Mesenchymal stem cell (in vitro differentiated cells and primary cell): Measurements from ENCODE around the gene TUBGCP3.

Experiments
- DNase-seq: peaks from one replicate; pipeline ENCODE4 v3.0.0-alpha.2; 2013
- H2AFZ ChIP-seq: one replicate; pipeline ENCODE4 v1.6.1; 2013; ENCODE audit warnings: low read depth, mild to moderate bottlenecking, control low read depth, inconsistent platforms, low read length, moderate library complexity
- H2AK5ac ChIP-seq: 2 replicates; pipeline ENCODE4 v1.6.1; 2013; ENCODE audit warnings: low read length, moderate library complexity, mild to moderate bottlenecking, inconsistent platforms; ENCODE audit not compliant: severe bottlenecking
- H2BK120ac ChIP-seq: one replicate; pipeline ENCODE4 v1.6.1; 2013; ENCODE audit warnings: low read depth, mild to moderate bottlenecking, inconsistent platforms, low read length, moderate library complexity
- H2BK12ac ChIP-seq, 2 experiments: one replicate each; pipeline ENCODE4 v1.6.1; 2013; ENCODE audit warnings: inconsistent platforms in 2 of 2, low read length in 2 of 2, mild to moderate bottlenecking in 2 of 2, moderate library complexity in 2 of 2, control low read depth in 1 of 2
- H2BK15ac ChIP-seq: one replicate; pipeline ENCODE4 v1.6.1; 2013; ENCODE audit warnings: mild to moderate bottlenecking, low read depth, inconsistent platforms; ENCODE audit not compliant: poor library complexity, severe bottlenecking
- H2BK5ac ChIP-seq: 2 replicates; pipeline ENCODE4 v1.6.1; 2013; ENCODE audit warnings: low read depth, mild to moderate bottlenecking, low read length, control low read depth, inconsistent platforms; ENCODE audit not compliant: poor library complexity, severe bottlenecking
- H3K14ac ChIP-seq, 2 experiments: one replicate each; pipeline ENCODE4 v1.6.1; 2013; ENCODE audit warnings: inconsistent platforms in 2 of 2, low read length in 2 of 2, control low read depth in 1 of 2, mild to moderate bottlenecking in 1 of 2, moderate library complexity in 1 of 2
- H3K18ac ChIP-seq, 2 experiments: one replicate each; pipeline ENCODE4 v1.6.1; 2013; ENCODE audit warnings: inconsistent platforms in 2 of 2, low read length in 2 of 2, control low read depth in 1 of 2, low read depth in 1 of 2, mild to moderate bottlenecking in 1 of 2
- H3K23ac ChIP-seq, 2 experiments: one replicate each; pipeline ENCODE4 v1.6.1; 2013; ENCODE audit warnings: inconsistent platforms in 2 of 2, low read length in 2 of 2, mild to moderate bottlenecking in 2 of 2, moderate library complexity in 2 of 2, control low read depth in 1 of 2
- H3K27ac ChIP-seq: 2 replicates; pipeline ENCODE4 v1.5.1; 2013; ENCODE audit warnings: mild to moderate bottlenecking, moderate library complexity, low read length, control low read depth, inconsistent platforms; ENCODE audit not compliant: poor library complexity, severe bottlenecking
- H3K27me3 ChIP-seq, 2 experiments: 2 replicates each; pipeline versions ENCODE4 v1.6.1 to v1.7.0; 2013; ENCODE audit warnings: low read length in 2 of 2, mild to moderate bottlenecking in 2 of 2, moderate library complexity in 2 of 2, control low read depth in 1 of 2, inconsistent platforms in 1 of 2; ENCODE audit not compliant: control insufficient read depth in 1 of 2, insufficient read depth in 1 of 2
- H3K36me3 ChIP-seq, 2 experiments: 2 replicates each; pipeline versions ENCODE4 v1.6.1 to v1.7.0; 2013; ENCODE audit warnings: low read length in 2 of 2, control low read depth in 1 of 2, inconsistent platforms in 1 of 2, low read depth in 1 of 2, mild to moderate bottlenecking in 1 of 2; ENCODE audit not compliant: insufficient read depth in 2 of 2, control insufficient read depth in 1 of 2
- H3K4ac ChIP-seq, 2 experiments: one replicate each; pipeline ENCODE4 v1.6.1; 2013; ENCODE audit warnings: inconsistent platforms in 2 of 2, low read length in 2 of 2, mild to moderate bottlenecking in 2 of 2, moderate library complexity in 2 of 2, control low read depth in 1 of 2, low read depth in 1 of 2
- H3K4me1 ChIP-seq: 2 replicates; pipeline ENCODE4 v1.6.1; 2013; ENCODE audit warnings: low read depth, low read length, control low read depth; ENCODE audit not compliant: control insufficient read depth, insufficient read depth
- H3K4me2 ChIP-seq: 2 replicates; pipeline ENCODE4 v1.6.1; 2013; ENCODE audit warnings: low read length, mild to moderate bottlenecking, inconsistent platforms; ENCODE audit not compliant: poor library complexity, severe bottlenecking
- H3K4me3 ChIP-seq, 2 experiments: 2 replicates each; pipeline versions ENCODE4 v1.5.1 to v1.7.0; 2013; ENCODE audit warnings: low read length in 2 of 2, mild to moderate bottlenecking in 2 of 2, control low read depth in 1 of 2, low read depth in 1 of 2; ENCODE audit not compliant: insufficient read depth in 1 of 2
- H3K79me1 ChIP-seq: replicated peaks from 2 replicates; pipeline ENCODE4 v1.6.1; 2013; ENCODE audit warnings: mild to moderate bottlenecking, control low read depth, low read length, inconsistent platforms; ENCODE audit not compliant: poor library complexity, severe bottlenecking
- H3K9ac ChIP-seq: 2 replicates; pipeline ENCODE4 v1.7.0; 2013; ENCODE audit warnings: mild to moderate bottlenecking, low read length, moderate library complexity
- H3K9me3 ChIP-seq: 2 replicates; pipeline ENCODE4 v1.7.0; 2013; ENCODE audit warnings: mild to moderate bottlenecking, low read length; ENCODE audit not compliant: control insufficient read depth
- H4K8ac ChIP-seq: one replicate; pipeline ENCODE4 v1.6.1; 2013; ENCODE audit warnings: inconsistent platforms, mild to moderate bottlenecking, low read length, moderate library complexity
- H4K91ac ChIP-seq: one replicate; pipeline ENCODE4 v1.6.1; 2013; ENCODE audit warnings: mild to moderate bottlenecking, low read length, inconsistent platforms
- WGBS: methylation state at CpG from one replicate; pipeline ENCODE4 v1.1.7; 2013; ENCODE audit warnings: mixed read lengths; 5-methylcytosine and 5-hydroxymethylcytosine counted together

Gene TUBGCP3

GRCh38 chr13:112616586-112617362, 28.8 kb upstream of the TUBGCP3 start:
- Histone ChIP-seq H3K79me1 (no peaks in the 10 kb centered on the region), H3K36me3 (no peaks in the 10 kb centered on the region), H3K14ac (no peak overlapping the region), H4K91ac (no peak overlapping the region), H3K4ac (no peak overlapping the region), H3K4me2 (no peak overlapping the region), H2BK5ac (no peak overlapping the region), H2BK15ac (no peak overlapping the region), H3K4me1 (no peaks in the 10 kb centered on the region), H3K18ac (no peak overlapping the region), H3K27ac (no peak overlapping the region), H3K4me3 (no peak overlapping the region), H2AK5ac (no peak overlapping the region), H4K8ac (no peak overlapping the region), H3K23ac (peak overlapping the region in 1 of 2 experiments; percentile 86), H3K9ac (no peak overlapping the region), H2BK120ac (no peak overlapping the region), H2BK12ac (no peak overlapping the region), H2AFZ (no peak overlapping the region), H3K27me3 (peaks cover 34 to 54% of the 10 kb centered on the region in 2 experiments), H3K9me3 (no peaks in the 10 kb centered on the region)
- 59% methylated on average over 13 of the region's 13 CpGs for WGBS
- DNase-seq = peak; percentile 60

GRCh38 chr13:112615391-112615790, 27.4 kb upstream of the TUBGCP3 start:
- H4K8ac ChIP-seq = no peak overlapping the region
- no peak overlapping the region for H3K4ac ChIP-seq
- H3K27ac ChIP-seq = no peak overlapping the region
- H2BK12ac ChIP-seq = no peak overlapping the region
- H3K9ac ChIP-seq = no peak overlapping the region
- no peak overlapping the region for H3K4me3 ChIP-seq
- no peak overlapping the region for H3K4me2 ChIP-seq
- no peak overlapping the region for H4K91ac ChIP-seq
- no peak overlapping the region for H2BK15ac ChIP-seq
- peaks cover 34 to 54% of the 10 kb centered on the region in 2 experiments for H3K27me3 ChIP-seq
- H3K79me1 ChIP-seq = no peaks in the 10 kb centered on the region
- H3K14ac ChIP-seq = no peak overlapping the region
- no peak overlapping the region for H2AK5ac ChIP-seq
- H3K36me3 ChIP-seq = no peaks in the 10 kb centered on the region
- H3K4me1 ChIP-seq = no peaks in the 10 kb centered on the region
- no peak overlapping the region for H2BK5ac ChIP-seq
- H2AFZ ChIP-seq = no peak overlapping the region
- no peak overlapping the region for H2BK120ac ChIP-seq
- H3K23ac ChIP-seq = no peak overlapping the region
- 91% methylated on average over 7 of the region's 8 CpGs for WGBS
- no peak for DNase-seq
- H3K9me3 ChIP-seq = no peaks in the 10 kb centered on the region
- no peak overlapping the region for H3K18ac ChIP-seq

GRCh38 chr13:112614835-112615234, 26.9 kb upstream of the TUBGCP3 start:
- 80% methylated on average over 7 of the region's 7 CpGs for WGBS
- H3K18ac ChIP-seq = no peak overlapping the region
- H2AK5ac ChIP-seq = no peak overlapping the region

GRCh38 chr13:112608212-112608611, 20.3 kb upstream of the TUBGCP3 start:
- Histone ChIP-seq H3K79me1 (no peaks in the 10 kb centered on the region), H3K9me3 (no peaks in the 10 kb centered on the region), H2AFZ (no peak overlapping the region), H2BK5ac (no peak overlapping the region), H3K27ac (no peak overlapping the region), H3K4me1 (peaks cover 10% of the 10 kb centered on the region), H2BK120ac (no peak overlapping the region), H4K91ac (no peak overlapping the region), H3K14ac (no peak overlapping the region), H3K36me3 (no peaks in the 10 kb centered on the region), H4K8ac (no peak overlapping the region), H3K4me3 (no peak overlapping the region), H3K4me2 (no peak overlapping the region), H3K9ac (no peak overlapping the region), H2BK12ac (no peak overlapping the region), H2AK5ac (no peak overlapping the region), H3K18ac (no peak overlapping the region), H3K27me3 (peaks cover 2 to 5% of the 10 kb centered on the region in 2 experiments), H3K23ac (no peak overlapping the region), H3K4ac (no peak overlapping the region), H2BK15ac (no peak overlapping the region)
- DNase-seq = no peak
- WGBS = 91% methylated on average over 2 of the region's 2 CpGs

More at GRCh38 chr13:112614835-112615234, 26.9 kb upstream of the TUBGCP3 start:
- no peak overlapping the region for H2BK5ac ChIP-seq
- no peak overlapping the region for H2BK12ac ChIP-seq
- no peak overlapping the region for H3K27ac ChIP-seq
- no peak overlapping the region for H3K4me2 ChIP-seq
- no peaks in the 10 kb centered on the region for H3K4me1 ChIP-seq
- no peak overlapping the region for H2BK120ac ChIP-seq
- H3K27me3 ChIP-seq = peaks cover 34 to 48% of the 10 kb centered on the region in 2 experiments
- H4K91ac ChIP-seq = no peak overlapping the region
- no peak overlapping the region for H3K4ac ChIP-seq
- H2AFZ ChIP-seq = no peak overlapping the region
- no peak overlapping the region for H3K9ac ChIP-seq
- no peaks in the 10 kb centered on the region for H3K36me3 ChIP-seq
- H3K79me1 ChIP-seq = no peaks in the 10 kb centered on the region
- H4K8ac ChIP-seq = no peak overlapping the region
- no peak overlapping the region for H2BK15ac ChIP-seq
- H3K9me3 ChIP-seq = no peaks in the 10 kb centered on the region
- no peak overlapping the region for H3K14ac ChIP-seq
- no peak for DNase-seq
- H3K23ac ChIP-seq = no peak overlapping the region
- H3K4me3 ChIP-seq = no peak overlapping the region
